DMS153 treated with DMSO at 0.1 percent for 48 hours (cell line): ENCODE data around the gene FMO3.

Experiments
- DNase-seq: peaks from one replicate; lab custom pipeline; 2025; ENCODE audit not compliant: unreplicated experiment; lab: John Stamatoyannopoulos, UW

FMO3 gene

DNA sequence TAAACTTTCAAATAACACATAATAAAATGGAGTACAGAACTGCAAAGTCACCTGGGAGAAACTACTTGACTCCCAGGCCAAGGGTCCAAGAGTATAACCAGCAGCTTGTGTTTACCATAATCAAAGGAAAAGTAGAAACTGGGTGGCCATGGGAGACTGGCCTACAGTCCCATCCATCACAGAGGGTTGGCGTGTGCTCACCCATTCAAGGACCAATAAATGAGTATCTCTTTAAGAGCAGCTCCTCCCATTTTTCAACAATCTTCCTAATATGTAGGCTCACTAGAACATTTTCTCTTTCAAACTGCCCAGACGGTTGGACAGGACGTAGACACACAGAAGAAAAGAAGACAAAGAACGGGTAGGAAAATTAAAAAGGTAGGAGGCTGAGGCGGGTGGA is at the start of gene FMO3:
Gene FMO3 (plus strand): TSS at position 302 of the 400 bp plus-strand sequence. CDS start 1,754 bp downstream, outside the sequence.
- no peak for DNase-seq

DNA sequence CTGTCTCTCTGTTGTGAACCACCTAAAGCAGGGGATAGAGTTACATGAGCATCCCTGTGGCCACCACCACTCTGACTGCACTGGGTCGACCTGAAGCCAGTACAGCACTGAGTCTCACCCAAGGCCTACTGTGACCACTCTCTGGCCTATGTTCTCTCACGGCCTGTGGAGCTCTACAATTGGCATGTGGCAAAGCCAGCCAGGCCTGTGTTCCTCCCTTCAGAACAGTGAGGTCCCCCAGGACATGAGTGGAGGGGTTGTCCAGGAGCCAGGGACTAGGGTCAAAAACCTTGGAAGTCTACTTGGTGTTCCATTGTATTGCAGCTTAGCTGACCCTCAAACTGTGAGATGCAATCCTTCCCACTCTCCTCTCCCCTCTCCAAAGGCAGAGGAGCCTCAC is 42.7 kb upstream of the FMO3 start:
- no peak for DNase-seq

DNA sequence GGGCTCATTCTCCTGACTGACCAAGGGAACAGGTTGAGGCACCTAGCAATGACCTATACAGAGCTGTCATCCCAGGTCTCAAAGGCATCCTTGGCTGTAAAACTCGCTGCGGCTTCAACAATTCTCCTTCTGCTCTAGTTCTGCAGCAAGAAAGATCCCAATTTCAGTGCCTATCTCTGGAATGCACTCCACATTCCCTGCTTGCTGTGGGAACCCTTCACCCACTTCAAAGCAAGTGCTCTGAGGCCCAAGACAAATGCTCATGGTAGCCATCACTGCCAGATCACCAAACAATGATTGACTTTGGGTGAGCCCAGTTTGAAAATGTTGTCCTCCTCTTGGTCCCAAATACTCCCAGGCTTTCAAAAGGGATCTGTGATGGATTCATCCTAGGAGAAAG is 37.7 kb upstream of the FMO3 start:
- DNase-seq, result no peak

DNA sequence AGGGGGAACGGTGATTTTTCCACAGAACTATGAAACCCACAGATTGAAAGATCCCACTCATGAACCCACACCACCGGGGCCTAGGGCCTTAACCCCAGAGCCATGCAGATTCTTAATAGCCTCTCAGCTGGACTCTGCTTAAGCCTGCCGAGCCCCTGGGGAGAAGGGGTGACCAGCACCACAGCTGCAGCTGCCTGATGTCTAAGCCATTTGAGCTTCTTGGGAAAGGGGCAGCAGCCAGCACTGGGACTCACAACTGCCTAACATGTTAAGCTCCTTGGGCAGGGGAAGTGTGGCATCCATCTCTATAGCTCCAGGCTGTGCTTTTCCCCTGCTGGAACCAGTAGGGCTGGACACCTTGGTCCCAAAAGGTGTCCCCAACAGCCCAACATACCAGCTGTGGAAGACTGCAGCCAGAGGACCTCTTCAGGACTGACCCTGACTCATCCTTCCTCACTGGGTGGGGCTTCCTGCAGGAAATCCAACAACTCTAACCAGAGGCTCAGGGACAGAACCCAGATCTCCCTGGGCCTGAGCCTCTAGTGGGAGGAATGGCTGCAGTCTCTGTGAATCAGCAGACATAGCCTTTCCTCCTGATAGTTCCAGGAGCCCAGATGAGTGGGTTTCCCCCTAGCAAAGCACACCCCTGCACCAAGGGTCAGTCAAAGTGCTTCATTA is 34.6 kb upstream of the FMO3 start:
- DNase-seq, result no peak

DNA sequence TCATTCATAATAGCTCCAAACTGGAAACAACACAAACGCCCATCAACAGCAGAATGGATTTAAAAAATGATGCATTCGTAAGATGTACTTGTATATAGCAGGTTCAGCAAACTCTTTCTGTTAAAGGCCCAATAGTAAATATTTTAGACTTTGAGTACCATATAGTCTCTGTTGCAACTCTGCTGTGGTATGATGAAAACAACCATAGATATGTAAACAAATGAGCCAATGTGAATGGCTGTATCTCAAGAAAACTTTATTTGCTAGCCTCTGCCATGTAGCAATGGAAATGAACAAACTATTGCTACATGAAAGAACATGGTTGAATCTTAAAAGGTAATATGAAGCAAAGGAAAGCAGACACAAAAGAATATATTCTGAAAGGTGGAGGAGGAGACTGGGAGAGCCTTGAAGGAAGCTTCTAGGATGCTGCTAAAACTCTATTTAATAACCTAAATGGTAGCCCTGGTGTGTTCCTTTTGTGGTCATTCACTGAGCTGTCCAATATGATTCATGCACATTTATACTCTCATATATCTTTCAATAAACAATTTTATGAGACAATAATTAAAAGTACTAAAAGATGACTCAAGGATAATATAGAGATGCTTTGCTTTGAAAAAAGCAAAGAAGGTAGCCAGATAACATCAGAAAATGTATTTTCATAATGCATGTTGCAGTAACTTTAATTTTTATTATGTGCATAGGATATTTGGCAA is 29.1 kb upstream of the FMO3 start:
- no peak for DNase-seq

DNA sequence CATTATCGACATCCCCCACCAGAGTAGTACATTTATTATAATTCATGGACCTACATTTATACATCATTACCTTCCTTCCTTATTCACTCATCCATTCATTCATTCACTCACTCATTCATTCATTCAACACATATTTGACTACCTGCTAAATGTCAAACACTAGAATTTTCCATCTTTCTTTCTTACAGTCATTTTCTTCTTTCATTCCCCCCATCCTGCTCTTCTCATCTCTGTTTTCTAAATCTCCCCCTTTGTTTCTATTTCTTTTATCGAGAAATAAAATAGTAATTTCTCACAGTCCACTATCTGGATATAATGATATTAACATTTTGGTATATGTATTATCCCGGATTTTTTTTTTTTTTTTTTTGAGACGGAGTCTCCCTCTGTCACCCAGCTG is 27.8 kb upstream of the FMO3 start:
- no peak for DNase-seq

DNA sequence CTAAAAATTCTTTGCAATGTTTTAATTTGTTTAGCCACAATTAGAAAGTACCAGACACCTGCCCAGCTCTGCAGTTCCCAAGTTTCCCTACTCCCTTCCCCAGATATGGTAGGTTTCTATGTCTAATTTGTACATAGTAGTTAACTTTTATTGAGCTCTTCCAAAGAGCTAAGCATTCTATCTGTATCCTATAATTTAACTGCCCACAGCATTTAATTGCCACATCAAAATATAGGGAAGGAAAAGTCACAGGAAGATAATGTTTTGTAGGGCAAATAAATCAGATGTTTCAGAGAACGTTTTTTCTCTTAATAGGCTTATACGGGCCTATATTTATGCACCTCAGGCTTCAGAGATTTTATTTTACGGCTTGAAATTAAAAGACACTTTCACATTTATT is 15.7 kb upstream of the FMO3 start:
- no peak for DNase-seq

DNA sequence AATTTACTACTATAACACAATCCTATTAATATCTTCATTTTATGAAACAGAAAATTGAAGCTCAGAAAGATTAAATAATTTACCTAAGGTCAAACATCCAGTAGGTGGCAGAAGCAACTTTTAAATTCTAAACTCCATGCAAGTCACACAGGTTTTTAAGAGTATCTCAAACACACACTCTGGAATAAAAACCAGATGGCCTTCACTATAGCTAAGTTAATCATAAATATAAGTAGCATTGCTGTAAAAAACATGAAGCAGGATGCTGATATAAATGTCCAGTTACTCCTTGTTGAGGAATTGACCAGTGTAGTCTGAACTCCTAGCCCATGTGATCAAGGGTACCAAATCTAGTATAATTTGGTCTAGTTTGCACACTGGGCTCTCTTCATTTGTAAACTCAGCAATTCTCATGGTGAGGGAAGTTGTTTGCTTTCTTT is 9.4 kb upstream of the FMO3 start:
- DNase-seq, result peak; percentile 19

DNA sequence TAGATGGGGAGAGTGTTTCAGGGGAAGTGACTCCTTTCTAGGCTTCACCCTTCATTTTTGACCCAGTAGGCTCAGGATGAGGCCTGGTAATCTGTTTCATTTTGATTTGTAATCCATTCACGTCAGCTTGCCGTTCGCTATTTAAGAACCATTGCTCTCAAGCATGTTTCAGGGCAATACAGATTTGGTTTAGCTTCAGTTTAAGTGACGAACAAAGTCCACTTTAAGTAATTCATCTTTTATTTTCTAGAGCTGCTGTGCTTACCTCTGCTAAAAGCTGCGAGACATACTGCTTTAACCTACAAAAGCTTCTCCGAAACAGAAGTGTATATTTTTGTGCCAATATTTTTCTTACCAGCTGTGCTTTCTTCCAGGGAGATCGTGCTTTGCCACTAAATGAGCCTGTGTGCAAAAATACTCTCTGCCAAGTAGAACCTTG is 8.9 kb upstream of the FMO3 start:
- no peak for DNase-seq

DNA sequence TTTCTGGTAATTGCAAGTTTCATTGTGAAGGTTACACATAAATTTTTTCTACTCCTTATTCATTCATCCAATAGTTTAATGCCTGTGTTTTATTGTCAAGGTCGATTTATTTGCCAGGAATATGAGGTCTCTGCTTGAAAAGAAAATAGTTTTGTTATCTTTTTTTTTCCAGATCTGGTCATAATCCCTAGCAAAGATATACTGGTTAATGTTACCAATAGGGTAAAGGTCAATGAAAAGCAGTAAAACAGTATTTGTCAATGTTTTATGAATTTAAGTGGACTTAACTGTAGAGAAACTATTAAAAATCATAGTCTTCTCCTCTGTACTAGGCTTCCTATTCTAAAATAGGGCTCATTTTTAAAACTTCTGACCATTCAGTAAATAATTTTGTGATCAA is 8.1 kb upstream of the FMO3 start:
- no peak for DNase-seq

DNA sequence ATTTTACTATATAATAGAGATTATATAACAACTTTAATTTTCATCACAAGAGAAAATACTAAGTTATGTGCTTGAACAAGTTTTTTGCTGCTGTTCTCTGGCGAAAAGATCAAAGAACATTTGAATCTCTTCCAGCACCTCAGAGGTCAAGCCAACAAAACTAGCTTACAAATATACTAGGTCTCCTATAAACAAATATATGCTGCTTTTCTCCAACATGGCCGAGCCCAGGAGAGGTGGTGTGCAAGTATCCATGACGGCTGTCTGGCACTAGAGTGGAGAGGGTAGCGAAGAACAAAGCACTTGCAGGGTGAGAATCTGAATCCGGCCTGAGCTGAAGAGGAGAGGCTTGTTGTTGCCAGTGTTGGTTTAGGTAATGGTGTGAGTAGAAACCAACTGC is 7.5 kb upstream of the FMO3 start:
- DNase-seq, result no peak

DNA sequence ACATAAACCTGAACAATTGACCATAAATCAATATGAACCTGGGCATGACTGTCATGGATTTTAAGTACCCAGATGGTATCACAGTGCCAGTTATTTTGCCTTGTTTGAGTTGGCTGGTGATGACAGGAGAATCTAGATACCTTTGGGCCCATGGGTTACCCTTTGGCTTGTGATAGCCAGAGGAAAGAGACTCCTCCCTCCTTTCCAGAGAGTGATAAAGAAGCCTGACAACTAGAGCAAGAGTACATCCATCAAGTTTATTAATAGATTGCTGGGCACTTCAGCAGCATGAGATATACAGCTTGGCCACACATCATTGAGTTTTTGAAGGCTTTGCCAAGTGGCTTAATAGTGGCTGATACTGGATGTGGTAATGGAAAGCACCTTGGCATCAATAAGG is 6.6 kb upstream of the FMO3 start:
- no peak for DNase-seq

DNA sequence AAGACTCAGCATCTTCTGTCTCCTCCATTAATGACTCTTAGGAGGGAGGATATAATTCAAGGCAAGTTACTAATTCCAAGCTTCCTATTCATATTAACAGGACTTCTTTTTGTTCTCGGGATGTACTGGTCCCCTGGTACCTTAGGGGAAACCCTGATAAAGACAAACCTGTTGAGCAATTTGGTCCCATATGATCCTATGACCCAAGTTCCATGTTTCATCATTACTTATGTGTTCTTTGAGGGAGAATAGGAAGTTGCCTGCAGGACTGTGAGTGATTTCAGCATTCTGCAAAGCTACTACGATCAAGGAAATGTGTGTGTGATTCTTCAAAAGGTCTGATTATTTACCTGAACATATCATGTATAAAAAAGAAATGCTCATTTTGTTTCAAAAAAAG is 5.8 kb upstream of the FMO3 start:
- no peak for DNase-seq

DNA sequence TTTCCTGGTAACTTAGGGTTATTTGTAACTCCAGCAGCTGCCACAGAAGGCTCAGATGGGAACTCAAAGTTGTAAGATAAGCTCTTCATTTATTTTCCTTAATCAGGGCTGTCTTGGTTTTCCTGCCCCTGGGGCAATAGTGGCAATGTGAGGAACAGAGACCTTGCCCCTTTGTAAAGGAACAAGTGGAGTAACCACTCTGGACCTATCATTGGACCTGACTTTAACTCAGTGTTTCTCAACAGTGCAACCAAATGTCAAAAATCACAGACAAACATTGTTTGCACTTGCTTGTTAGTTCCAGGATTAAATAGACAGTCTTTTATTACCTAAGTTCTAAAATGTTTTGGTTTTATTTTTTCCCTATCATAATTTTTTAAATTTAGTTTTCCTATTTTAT is 2.8 kb upstream of the FMO3 start:
- DNase-seq, result no peak

DNA sequence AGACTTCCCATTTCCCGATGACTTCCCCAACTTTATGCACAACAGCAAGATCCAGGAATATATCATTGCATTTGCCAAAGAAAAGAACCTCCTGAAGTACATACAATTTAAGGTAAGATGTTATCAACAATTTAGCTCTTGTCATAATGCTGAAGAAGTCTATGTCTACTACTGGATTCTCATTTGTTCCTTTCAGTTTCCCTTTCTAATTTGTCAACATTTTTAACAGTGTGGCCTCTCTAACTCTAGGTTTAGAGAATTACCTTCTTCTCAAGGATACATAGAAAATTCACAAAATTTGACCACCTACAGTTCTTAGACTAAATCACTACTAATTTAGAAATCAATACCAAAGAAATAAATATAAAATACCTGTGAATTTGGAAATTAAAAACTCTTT is 13.2 kb downstream of the FMO3 start:
- DNase-seq, result no peak

DNA sequence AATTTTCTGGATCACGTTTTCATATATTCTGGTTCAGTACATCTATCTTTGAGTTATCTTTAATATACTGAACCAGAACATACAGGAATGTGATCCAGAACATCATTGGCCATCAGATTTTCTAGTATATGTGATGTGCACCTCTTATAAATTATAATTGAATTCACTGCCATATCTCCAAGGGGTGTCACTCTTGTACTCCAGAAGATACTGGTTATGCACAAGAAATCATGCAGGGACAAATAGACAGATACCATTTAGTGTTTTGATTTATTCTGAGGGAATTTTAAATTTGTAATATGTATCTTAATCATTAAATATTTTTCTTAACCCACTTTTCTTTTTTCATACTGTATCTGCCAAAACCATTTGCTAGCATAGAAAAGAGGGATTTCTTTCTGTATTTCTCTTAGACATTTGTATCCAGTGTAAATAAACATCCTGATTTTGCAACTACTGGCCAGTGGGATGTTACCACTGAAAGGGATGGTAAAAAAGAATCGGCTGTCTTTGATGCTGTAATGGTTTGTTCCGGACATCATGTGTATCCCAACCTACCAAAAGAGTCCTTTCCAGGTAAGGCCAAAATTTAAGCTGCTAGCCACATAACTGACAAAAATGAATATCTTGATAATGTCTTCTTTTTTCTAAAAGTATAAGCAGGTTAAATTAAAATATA is 16.7 kb downstream of the FMO3 start:
- DNase-seq, result no peak

DNA sequence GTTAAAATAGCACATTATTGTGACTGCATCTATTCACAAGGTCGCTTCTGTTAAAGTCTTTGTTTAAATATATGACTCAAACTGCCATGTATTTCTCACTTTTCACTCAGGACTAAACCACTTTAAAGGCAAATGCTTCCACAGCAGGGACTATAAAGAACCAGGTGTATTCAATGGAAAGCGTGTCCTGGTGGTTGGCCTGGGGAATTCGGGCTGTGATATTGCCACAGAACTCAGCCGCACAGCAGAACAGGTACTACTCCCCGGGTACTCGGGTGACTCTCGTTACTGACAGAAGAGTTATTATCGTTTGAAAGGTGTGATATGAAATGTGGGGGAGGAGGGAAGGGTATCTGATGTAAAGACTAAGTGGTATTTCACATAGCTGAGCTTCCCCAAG is 17.3 kb downstream of the FMO3 start:
- no peak for DNase-seq

DNA sequence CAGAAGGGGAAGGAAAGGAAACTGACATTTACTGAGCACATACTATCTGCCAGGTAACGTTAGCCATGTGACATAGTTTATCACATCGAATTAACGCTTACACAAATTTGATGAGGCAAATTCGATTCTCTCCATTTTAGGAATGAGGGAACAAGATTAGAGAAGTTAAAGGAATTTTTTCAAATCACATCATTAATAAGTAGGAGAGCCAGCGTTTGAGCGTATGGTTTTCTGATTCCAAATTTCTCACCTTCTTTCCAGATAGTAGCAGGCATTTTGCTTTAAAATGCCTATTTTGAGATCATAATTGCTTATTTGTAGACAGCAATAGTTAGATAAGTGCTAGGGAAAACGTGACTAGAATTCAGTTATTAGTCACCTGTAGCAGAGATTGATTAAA is 19.3 kb downstream of the FMO3 start:
- no peak for DNase-seq

DNA sequence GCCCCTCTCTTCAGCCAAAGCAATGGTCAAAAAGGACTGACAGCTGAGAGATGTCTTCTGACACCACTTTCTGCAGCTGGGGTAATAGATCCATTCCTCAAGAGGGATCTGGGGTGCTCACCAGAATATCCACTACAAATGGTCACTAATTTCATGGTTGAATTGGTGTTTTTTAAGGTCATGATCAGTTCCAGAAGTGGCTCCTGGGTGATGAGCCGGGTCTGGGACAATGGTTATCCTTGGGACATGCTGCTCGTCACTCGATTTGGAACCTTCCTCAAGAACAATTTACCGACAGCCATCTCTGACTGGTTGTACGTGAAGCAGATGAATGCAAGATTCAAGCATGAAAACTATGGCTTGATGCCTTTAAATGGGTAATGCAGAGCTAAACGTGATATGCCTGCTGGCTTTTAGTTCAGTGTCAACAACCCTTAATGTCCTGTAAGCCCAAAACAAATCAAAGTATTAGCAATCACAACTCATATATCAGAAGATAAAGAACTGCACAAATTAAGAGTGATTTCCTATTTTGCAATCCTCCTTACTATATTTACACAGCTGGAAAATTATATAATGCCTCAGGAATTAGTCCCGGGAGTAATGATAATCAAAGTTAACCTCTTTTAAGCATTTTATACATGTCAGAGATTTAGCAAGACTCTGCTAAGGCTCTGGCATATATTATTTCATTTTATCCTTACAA is 20.1 kb downstream of the FMO3 start:
- DNase-seq, result no peak

DNA sequence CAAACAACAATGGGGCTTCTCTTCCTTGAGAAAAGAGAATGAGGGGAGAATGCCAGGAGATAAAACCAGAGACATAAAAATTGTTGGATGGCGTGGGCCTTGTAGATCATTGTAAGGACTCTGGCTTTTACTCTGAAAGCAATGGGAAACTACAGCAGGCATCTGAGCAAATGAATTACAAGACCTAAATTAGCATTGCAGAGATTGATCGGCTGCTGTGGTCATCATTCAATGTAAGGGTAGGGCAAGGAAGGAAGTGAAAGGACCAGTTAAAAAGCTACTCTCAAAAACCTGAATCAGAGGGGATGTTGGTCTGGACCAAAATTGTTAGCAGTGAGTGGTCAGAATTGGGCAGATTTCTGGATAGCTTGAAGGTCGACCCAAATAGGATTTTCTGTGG is 21.4 kb downstream of the FMO3 start:
- no peak for DNase-seq

DNA sequence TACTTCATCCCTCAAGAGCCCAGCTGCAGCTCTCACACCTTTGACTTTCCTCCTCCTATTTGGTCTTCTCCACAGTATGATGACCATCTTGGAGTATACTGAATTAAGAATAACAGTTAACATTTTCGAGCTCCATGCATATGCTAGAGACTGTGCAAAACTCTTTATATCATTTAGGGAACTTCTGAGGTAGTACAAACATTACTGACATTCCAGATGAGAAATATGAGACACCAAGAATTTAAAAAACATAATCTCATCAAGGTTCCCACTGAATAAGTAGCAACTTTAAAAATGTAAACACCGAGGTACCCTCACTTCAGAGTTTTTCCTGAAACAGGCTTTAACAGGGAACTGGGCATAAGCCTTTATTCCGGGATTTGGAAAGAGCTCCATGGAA is 22.7 kb downstream of the FMO3 start:
- DNase-seq, result no peak
